CD4-positive, alpha-beta T cell (primary cell): ENCODE measurements around the gene CIZ1. TPM values are rescaled to one million over a fixed set of nuclear protein-coding genes. Genes with fewer than 3 reads are reported as not detected.
"Not testable (repeated sequence)": the region's sequence is repeated elsewhere in the genome, so short reads cannot be mapped to it uniquely, and the experiment has no call there.

Source experiments
- ATAC-seq: fragments of 200-7000 bp; cut with Tn5 transposase; one replicate; pipeline ENCODE4 v1.10.0; 2022; ENCODE audit warnings: mild to moderate bottlenecking; ENCODE audit not compliant: poor library complexity
- CTCF ChIA-PET: fragments of 350-600 bp; sonication (Branson Sonifier 250); formaldehyde crosslinking; loops from one replicate; lab custom pipeline; 2021; ENCODE audit warnings: antibody characterized with exemption, inconsistent platforms; lab: Charles Lee
- POLR2A ChIA-PET: fragments of 350-600 bp; sonication (Branson Sonifier 250); formaldehyde crosslinking; loops from one replicate; lab custom pipeline; 2021; ENCODE audit warnings: antibody characterized with exemption, inconsistent platforms; lab: Charles Lee
- DNase-seq, 14 experiments: peaks; one replicate each; pipeline ENCODE4 v3.0.0-alpha.2; 2013 to 2020; ENCODE audit warnings: mixed read lengths in 2 of 14
- H3K27ac ChIP-seq, 2 donors: one replicate each; pipeline versions ENCODE4 v1.5.1 to v1.7.0; 2013; ENCODE audit warnings: low read length in 2 of 2, low read depth in 1 of 2, mild to moderate bottlenecking in 1 of 2
- H3K27me3 ChIP-seq, 2 experiments: 1 replicate in 1 of 2; 2 replicates in 1 of 2; pipeline versions ENCODE4 v1.6.1 to v1.7.0; 2013; ENCODE audit warnings: low read length in 2 of 2, control low read depth in 1 of 2, mild to moderate bottlenecking in 1 of 2, moderate library complexity in 1 of 2; ENCODE audit not compliant: insufficient read depth in 2 of 2, control insufficient read depth in 1 of 2
- H3K36me3 ChIP-seq: one replicate; pipeline ENCODE4 v1.6.1; 2013; ENCODE audit warnings: low read length, control low read depth; ENCODE audit not compliant: insufficient read depth
- H3K4me1 ChIP-seq: one replicate; pipeline ENCODE4 v1.6.1; 2013; ENCODE audit warnings: low read length, control low read depth; ENCODE audit not compliant: insufficient read depth
- H3K4me3 ChIP-seq: one replicate; pipeline ENCODE4 v1.5.1; 2013; ENCODE audit warnings: mild to moderate bottlenecking, low read length, moderate library complexity
- H3K9me3 ChIP-seq, 2 experiments: 1 replicate in 1 of 2; 2 replicates in 1 of 2; pipeline versions ENCODE4 v1.6.1 to v1.7.0; 2013; ENCODE audit warnings: low read length in 2 of 2, mild to moderate bottlenecking in 2 of 2, control low read depth in 1 of 2, moderate library complexity in 1 of 2; ENCODE audit not compliant: control insufficient read depth in 1 of 2, insufficient read depth in 1 of 2
- H3K27ac Mint-ChIP-seq: one replicate; pipeline ENCODE4 v1.8.0; 2020; ENCODE audit warnings: mixed read lengths
- H3K27me3 Mint-ChIP-seq: one replicate; pipeline ENCODE4 v1.8.0; 2021; ENCODE audit warnings: mixed read lengths
- H3K36me3 Mint-ChIP-seq: one replicate; pipeline ENCODE4 v1.8.0; 2021; ENCODE audit warnings: low read depth, mixed read lengths
- H3K4me1 Mint-ChIP-seq: one replicate; pipeline ENCODE4 v1.8.0; 2021; ENCODE audit warnings: low read depth, mixed read lengths
- H3K4me3 Mint-ChIP-seq: one replicate; pipeline ENCODE4 v1.8.0; 2020; ENCODE audit warnings: mild to moderate bottlenecking, mixed read lengths
- H3K9me3 Mint-ChIP-seq: one replicate; pipeline ENCODE4 v1.8.0; 2020; ENCODE audit warnings: mixed read lengths
- intact Hi-C, 2 experiments: fragments of 100-400 bp; cut with DNase I in 1 of 2; cut with micrococcal nuclease in 1 of 2; formaldehyde crosslinking; loops; one replicate each; pipeline versions ENCODE4 v1.15.1 to v1.9.0; 2023 to 2025; cut with DNase I, micrococcal nuclease
- total RNA-seq, 174 experiments: library from RNA in 2 of 174; stranded (reverse) in 2 of 174; gene quantifications; one replicate each; pipeline ENCODE4 v1.2.3 and lab custom pipeline; 2021 to 2026
- TF ChIP-seq, protein P1 (sequence below): fragments of 200-600 bp; IDR thresholded peaks from one replicate; pipeline ENCODE4 v1.8.0; 2022; ENCODE audit warnings: antibody characterized with exemption, mild to moderate bottlenecking

Gene CIZ1
- total RNA-seq, 2 experiments from 2014 or later: 106 to 107 TPM

DNA sequence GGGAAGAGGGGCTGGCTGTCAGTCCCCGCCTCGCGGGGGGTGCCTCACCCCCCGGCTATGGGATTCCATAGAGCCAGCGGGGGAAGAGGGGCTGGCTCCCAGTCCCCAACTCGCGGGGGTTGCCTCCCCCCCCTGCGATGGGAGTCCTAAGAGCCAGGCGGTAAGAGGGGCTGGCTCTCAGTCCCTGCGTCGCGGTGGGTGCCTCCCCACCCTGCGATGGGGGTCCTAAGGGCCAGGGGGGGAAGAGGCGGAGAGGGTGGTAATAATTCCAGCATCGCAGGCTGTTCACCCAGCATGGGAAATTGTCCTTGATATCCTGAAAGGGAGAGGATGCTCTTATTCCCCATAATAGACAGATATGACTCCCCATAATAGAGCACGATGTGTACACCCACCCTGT, 51.8 kb downstream of the CIZ1 start:
- intact Hi-C loops: no loop called here
- CTCF ChIA-PET: no interaction called here
- no peaks in the 10 kb centered on the region for H3K36me3 ChIP-seq
- no peaks in the 10 kb centered on the region for H3K36me3 Mint-ChIP-seq
- H3K27me3 Mint-ChIP-seq: no peaks in the 10 kb centered on the region
- no peak for ATAC-seq
- H3K4me3 Mint-ChIP-seq: no peak overlapping the region
- no peaks in the 10 kb centered on the region for H3K27me3 ChIP-seq
- no peak overlapping the region for H3K4me3 ChIP-seq
- no peaks in the 10 kb centered on the region for H3K9me3 Mint-ChIP-seq
- H3K4me1 ChIP-seq: peaks cover 15% of the 10 kb centered on the region
- H3K27ac Mint-ChIP-seq: no peak overlapping the region
- DNase-seq: no peak
- H3K27ac ChIP-seq: no peak overlapping the region
- H3K9me3 ChIP-seq: no peaks in the 10 kb centered on the region
- H3K4me1 Mint-ChIP-seq: peaks cover 19% of the 10 kb centered on the region
- POLR2A ChIA-PET: no interaction called here
- TF ChIP-seq, protein P1, sequence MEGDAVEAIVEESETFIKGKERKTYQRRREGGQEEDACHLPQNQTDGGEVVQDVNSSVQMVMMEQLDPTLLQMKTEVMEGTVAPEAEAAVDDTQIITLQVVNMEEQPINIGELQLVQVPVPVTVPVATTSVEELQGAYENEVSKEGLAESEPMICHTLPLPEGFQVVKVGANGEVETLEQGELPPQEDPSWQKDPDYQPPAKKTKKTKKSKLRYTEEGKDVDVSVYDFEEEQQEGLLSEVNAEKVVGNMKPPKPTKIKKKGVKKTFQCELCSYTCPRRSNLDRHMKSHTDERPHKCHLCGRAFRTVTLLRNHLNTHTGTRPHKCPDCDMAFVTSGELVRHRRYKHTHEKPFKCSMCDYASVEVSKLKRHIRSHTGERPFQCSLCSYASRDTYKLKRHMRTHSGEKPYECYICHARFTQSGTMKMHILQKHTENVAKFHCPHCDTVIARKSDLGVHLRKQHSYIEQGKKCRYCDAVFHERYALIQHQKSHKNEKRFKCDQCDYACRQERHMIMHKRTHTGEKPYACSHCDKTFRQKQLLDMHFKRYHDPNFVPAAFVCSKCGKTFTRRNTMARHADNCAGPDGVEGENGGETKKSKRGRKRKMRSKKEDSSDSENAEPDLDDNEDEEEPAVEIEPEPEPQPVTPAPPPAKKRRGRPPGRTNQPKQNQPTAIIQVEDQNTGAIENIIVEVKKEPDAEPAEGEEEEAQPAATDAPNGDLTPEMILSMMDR: no peak

DNA sequence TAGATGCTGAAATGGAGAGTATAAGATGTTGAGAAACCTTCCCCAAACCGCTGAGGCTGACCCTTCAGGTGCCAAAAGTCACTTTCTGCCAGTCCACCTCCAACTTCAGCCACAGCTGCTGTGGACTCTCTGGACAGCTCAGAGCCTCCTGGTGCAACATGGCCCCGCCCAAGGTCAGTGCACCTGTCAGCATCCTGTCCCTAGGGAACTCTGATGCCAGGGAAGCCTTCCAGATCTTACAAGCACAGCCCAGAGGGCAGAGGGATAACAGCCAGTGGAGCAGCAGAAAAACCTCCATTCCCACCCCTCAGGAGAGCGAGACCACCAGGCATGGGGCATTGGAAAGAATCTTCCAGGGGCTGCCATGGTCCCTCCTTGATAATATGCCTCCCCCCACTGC, 53.4 kb downstream of the CIZ1 start:
- no peaks in the 10 kb centered on the region for H3K27me3 ChIP-seq
- no peak overlapping the region for H3K27ac Mint-ChIP-seq
- H3K4me1 ChIP-seq: peaks cover 15% of the 10 kb centered on the region
- POLR2A ChIA-PET: no interaction called here
- H3K9me3 ChIP-seq: no peaks in the 10 kb centered on the region
- TF ChIP-seq, protein P1: no peak
- ATAC-seq (no peak), DNase-seq (no peak)
- intact Hi-C loops: no loop called here
- H3K27ac ChIP-seq: no peak overlapping the region
- no peaks in the 10 kb centered on the region for H3K9me3 Mint-ChIP-seq
- H3K4me3 ChIP-seq: no peak overlapping the region
- no peaks in the 10 kb centered on the region for H3K36me3 ChIP-seq
- H3K4me3 Mint-ChIP-seq: no peak overlapping the region
- peaks cover 2% of the 10 kb centered on the region for H3K27me3 Mint-ChIP-seq
- H3K4me1 Mint-ChIP-seq: peaks cover 14% of the 10 kb centered on the region
- no peaks in the 10 kb centered on the region for H3K36me3 Mint-ChIP-seq
- CTCF ChIA-PET: interaction anchor here (1.3 kb wide), 1 partner anchor 20 kb away, joined by 6 read pairs; no protein-coding TSS in a partner anchor

DNA sequence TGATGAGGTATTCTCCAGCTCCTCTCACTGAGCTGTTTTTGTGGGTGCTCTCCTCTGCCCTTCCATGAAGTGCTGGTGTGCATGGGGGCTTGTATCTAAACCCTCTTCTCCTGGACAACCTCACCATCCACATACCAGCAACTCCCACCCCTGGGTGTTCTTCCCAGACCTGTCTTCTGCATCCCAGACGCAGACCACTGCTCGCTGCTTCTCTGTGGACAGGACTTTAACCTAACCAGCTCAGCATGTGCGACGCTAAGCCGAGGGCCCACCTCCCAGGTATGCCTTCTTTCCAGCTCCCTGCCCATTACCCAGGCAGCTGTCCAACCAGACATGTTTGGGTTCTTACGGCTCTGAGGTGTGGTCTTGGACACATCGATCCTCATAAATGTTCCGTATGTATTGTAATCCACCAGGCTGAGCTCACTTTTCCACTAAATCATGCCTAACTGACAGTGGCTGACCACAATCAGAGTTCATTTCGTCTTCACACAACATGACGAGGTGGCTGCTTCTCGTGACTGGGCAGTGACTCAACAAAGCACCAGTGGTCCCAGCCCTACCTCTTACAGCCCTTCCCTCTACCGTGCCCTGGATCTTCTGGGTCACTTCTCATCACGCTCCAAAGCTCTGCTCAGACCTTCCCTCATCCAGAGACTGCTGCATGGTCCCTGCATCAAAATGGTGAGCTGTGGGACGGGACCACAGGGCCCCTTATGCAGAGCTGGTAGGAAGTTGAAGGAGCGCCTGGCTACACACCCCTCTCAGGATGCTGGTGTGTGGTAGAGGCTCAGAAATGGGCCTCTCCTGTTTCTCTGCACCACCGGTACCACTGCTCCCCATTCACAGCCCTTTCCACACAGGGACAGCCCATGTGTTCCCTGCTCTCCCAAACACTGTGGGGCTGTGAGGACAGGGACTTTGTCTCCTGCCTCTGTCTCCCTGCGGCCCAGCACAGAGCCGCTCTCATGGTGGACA, 54.3 kb downstream of the CIZ1 start:
- no peaks in the 10 kb centered on the region for H3K36me3 ChIP-seq
- TF ChIP-seq, protein P1: no peak
- H3K27me3 ChIP-seq: no peaks in the 10 kb centered on the region
- ATAC-seq: no peak
- H3K9me3 Mint-ChIP-seq: no peaks in the 10 kb centered on the region
- no peak overlapping the region for H3K4me3 ChIP-seq
- intact Hi-C loops: no loop called here
- H3K27ac ChIP-seq: no peak overlapping the region
- H3K4me1 ChIP-seq: peaks cover 6% of the 10 kb centered on the region
- H3K9me3 ChIP-seq: no peaks in the 10 kb centered on the region
- DNase-seq: no peak
- ChIA-PET POLR2A (no interaction called here), CTCF (interaction anchor here (1.3 kb wide), 1 partner anchor 19 kb away, joined by 6 read pairs; no protein-coding TSS in a partner anchor)
- peaks cover 12% of the 10 kb centered on the region for H3K4me1 Mint-ChIP-seq
- H3K36me3 Mint-ChIP-seq: no peaks in the 10 kb centered on the region
- no peak overlapping the region for H3K27ac Mint-ChIP-seq
- peaks cover 3% of the 10 kb centered on the region for H3K27me3 Mint-ChIP-seq
- H3K4me3 Mint-ChIP-seq: no peak overlapping the region

DNA sequence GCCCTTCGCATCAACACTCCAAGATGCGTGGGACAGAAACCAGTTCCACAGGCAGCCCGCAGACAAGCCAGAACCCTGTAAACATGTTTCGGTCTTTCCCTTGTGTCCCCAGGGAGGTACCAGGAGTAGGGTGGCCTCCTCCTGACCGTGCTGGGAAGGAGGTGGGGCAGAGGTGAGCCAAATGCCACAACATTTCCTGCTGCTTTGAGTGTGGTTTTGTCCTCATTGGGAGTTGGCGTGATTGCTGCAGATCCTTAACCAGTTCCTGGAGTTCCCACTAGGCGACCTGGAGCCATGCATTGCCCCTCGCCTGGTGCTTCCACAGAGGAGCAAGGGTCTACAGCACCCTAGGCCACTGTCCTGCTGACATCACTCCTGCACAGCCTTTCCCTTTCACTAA, 55.8 kb downstream of the CIZ1 start:
- H3K9me3 Mint-ChIP-seq, H3K36me3 ChIP-seq, intact Hi-C loops, H3K27me3 Mint-ChIP-seq, ATAC-seq, CTCF ChIA-PET, H3K4me3 ChIP-seq, H3K9me3 ChIP-seq, POLR2A ChIA-PET, H3K4me1 Mint-ChIP-seq, H3K27ac ChIP-seq, H3K27ac Mint-ChIP-seq, H3K27me3 ChIP-seq, DNase-seq, H3K36me3 Mint-ChIP-seq, H3K4me3 Mint-ChIP-seq, H3K4me1 ChIP-seq: not testable (repeated sequence)

DNA sequence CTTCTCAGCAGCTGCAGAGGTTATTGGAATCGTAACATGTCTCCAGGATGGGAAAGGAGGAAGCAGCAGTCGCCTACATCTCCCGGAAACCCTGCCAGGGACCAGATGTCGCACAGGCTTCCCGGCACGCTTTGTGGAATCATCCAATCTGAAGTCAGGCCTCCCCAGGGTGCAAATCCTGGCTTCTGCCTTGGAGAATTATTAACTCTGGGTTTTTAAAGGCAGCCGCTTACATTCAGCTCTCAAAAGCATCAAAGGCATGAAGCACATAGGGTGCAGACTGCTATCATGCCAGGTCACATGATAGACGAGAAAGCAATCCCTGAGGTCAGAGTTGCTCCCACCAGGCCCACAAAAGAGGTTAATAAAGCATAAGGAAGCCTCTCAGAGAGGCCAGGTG, 59.2 kb downstream of the CIZ1 start:
- ATAC-seq, intact Hi-C loops, H3K27ac Mint-ChIP-seq, H3K4me3 Mint-ChIP-seq, H3K9me3 ChIP-seq, H3K9me3 Mint-ChIP-seq, H3K27me3 ChIP-seq, CTCF ChIA-PET, H3K27me3 Mint-ChIP-seq, H3K36me3 Mint-ChIP-seq, DNase-seq, POLR2A ChIA-PET, H3K27ac ChIP-seq, H3K36me3 ChIP-seq, H3K4me3 ChIP-seq: not testable (repeated sequence)
- H3K4me1 Mint-ChIP-seq: peaks cover 29% of the 10 kb centered on the region
- peaks cover 17% of the 10 kb centered on the region for H3K4me1 ChIP-seq
